GM21367 (cell line): ENCODE measurements around the gene LSAMP.
"Not testable (repeated sequence)": the region's sequence is repeated elsewhere in the genome, so short reads cannot be mapped to it uniquely, and the experiment has no call there.

Experiments
- ATAC-seq: cut with Tn5 transposase; IDR thresholded peaks from one replicate; pipeline ENCODE4 v1.9.1; 2021; ENCODE audit not compliant: unreplicated experiment

The LSAMP gene

DNA sequence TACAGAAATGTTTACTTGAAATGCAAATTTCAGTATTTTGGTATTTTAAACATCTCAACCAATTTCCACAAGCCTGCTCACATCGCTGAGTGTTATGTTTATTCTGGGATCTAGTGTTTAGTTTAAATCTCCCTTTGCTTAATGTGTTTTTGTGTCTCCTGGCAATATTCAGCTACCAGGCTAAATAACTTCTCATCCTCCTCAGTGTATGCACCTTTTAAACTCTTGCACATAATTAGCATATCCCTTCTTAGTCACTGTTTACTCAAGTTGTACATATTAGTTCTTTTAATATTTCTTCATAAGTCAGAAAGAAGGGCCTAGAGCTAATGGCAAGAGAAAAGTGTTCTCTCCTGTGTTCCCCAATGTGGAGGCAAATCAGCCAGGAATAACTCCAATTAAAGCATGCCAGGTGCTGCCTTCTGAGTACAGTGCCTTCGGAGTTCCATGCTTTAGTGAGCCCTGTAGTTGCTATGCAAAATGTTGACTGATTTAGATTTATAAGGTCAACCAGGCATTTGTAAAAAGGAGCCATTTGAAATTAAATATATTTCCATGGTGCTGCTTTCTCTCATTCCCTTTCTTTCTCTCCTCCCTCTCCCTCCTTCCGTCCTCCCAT lies 587.7 kb downstream of the LSAMP start:
- ATAC-seq = no peak

DNA sequence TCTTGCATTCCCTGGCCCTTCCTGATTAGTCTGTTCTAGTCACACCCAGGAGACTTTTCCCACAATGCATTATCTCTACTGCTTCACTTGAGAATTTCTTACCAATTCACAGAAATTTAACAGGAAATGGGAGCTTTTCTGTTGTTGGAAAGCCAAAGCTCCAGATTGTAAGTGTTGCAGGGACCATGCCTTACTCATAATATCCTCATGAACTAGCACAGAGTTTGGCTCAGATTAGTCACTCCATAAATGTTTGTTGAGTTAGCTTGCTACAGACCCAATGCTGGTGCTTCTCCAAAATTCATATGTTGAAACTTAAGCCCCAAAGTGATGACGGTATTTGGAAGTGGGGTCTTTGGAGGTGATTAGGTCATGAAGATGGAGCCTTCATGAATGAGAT lies 589.4 kb downstream of the LSAMP start:
- no peak for ATAC-seq

DNA sequence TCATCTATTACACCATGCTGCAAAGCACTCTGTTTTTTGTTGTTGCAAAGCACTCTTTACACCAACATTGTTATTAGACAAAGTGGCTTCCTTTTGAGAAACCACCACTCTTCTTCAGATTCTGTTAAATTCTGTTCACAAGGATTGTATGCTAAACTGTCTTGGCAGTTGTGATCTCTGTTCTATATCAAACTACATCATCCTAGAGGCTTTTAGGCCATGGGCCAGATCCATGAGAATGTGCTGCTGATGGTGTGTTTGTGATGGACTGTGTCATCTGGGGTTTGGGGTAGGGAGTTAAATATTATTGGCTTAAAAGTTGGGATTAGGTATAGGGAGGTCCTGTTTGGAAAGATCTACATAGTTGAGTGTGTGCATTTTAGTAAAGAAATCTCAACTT lies 592.2 kb downstream of the LSAMP start:
- ATAC-seq = no peak

GRCh38 chr3:115852278-115852677 lies 593.0 kb downstream of the LSAMP start:
- no peak for ATAC-seq

DNA sequence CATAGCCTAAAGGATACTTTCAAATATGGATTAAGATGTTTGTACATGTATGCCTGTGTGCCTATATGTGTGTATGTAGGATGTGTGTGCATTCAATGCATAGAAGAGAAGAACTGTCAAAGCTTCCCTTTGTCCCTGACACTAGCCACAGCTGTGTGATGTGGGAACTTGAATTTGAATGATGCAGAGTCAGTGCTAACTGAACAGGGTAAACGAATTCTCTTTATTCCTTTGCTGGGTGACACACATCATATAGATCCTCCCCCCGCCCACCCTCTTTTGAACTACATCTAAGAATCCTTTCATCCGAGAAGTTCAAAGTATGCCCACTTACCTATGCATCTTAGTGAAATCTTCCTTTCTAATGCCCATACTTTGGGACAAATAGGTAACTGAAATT lies 593.7 kb downstream of the LSAMP start:
- ATAC-seq = no peak

- no peak for ATAC-seq
Observed at GRCh38 chr3:115848641-115849040, 596.6 kb downstream of the LSAMP start.

GRCh38 chr3:115845986-115846385 lies 599.3 kb downstream of the LSAMP start:
- no peak for ATAC-seq

GRCh38 chr3:115844729-115845128 lies 600.6 kb downstream of the LSAMP start:
- ATAC-seq = not testable (repeated sequence)

DNA sequence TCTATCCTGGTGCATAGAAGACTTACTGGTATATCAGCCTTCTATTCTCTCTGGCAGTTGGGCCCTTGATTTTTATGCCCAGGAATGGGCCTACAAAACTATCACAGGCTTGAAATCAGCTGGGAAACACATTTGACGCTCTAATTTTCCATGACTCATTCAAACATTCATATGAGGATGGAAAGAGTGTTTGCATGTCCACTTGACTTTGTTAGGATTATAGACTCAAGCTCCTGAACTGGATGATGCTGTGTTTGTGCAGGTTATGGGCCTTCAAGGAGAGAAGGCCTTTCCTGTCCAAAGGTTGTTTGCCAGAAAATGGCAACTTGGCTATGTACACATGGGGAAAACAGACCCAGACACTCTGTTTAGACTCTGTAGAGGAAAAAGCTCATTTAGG lies 602.1 kb downstream of the LSAMP start:
- ATAC-seq = no peak

DNA sequence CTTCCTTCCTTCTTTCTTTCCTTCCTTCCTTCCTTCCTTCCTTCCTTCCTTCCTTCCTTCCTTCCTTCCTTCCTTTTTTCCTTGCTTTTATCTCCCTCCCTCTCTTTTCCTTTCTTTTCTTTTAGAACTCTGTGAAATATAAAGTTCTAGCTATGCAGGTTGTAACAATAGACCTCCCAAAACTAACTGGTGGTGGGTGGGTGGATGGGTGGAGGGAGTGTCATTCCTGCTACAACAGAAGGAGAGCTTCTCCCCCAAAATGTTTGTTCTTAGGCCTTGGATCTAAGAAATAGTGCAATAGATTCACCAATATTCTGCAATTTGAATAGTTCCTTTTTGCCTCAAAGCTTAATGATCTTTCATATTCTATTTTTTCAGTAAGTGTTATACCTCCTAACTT lies 606.0 kb downstream of the LSAMP start:
- ATAC-seq = no peak

DNA sequence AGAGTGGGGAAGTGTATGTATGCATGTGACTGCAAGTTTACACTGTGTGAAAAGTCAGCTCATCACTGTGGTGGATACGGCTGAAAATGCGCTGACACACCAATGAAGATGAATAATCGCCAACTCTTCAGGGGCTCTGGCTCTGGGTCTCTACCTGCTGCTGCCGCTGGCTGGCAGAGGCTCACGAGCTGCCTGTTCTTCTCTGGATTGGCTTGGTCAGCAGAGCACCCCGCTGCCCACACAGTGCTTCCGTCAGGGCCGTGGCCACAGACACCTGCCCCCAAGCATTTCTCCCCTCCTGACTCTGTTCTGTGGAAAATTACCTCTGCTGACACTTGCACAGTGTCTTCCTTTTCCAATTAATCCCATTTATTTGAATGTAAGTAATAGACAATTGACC lies 606.5 kb downstream of the LSAMP start:
- ATAC-seq = no peak

DNA sequence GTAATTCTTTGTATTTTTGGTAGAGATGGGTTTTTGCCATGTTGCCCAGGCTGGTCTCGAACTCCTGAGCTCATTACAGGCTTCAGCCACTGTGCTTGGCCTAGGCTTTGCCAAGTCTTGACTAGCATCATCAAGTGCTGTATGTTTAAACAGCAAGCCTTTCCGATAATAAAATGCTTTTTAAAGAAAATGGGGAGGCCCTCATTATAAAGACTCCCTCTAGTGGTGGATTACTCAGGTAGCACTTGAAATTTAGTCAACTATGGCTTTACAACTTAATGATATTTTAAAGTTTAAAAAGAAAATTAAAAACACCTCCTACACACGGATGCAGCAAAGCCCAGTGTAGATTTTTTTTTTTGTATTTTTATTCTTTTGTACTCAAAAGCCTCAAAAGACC lies 608.3 kb downstream of the LSAMP start:
- ATAC-seq = no peak

GRCh38 chr3:115835946-115836345 lies 609.3 kb downstream of the LSAMP start:
- no peak for ATAC-seq

- ATAC-seq = no peak
Observed at GRCh38 chr3:115834068-115834467, 611.2 kb downstream of the LSAMP start.

DNA sequence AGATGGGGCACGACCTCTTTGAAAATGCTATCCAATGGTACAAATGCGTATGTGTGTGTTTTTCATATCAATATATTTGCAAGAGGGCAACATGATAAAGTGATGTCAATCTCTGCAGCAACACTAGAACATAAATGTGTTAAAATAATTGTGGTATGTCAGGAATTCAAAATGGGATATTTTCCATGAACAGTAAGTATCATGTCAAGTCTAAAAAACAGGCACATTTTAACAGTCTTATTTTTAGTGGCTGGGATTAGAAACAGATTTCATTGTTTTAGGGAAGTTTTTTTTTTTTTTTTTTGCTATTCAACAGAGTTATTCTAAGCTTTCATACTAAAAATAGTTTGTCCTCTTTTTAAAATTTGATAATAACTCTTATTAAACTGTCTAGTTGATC lies 612.2 kb downstream of the LSAMP start:
- no peak for ATAC-seq

DNA sequence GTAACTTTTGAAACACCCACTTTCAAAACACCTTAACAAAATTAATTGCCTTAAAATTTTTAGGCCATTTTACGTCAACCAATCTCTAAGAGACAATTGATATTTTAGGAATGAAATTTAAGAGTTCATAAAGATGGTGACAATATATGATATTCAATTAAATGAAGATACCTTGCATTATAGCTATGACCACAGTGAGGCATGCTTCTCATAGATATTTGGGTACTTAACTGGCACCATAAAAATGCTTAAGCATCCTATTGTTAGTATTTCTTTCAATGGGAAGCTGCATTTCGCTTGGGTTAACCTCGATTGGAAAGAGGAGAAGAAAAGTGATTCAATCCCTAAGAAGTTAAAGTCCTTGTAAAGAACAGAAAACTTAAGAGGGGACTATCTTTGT lies 613.0 kb downstream of the LSAMP start:
- ATAC-seq = no peak

- no peak for ATAC-seq
Observed at GRCh38 chr3:115831864-115832263, 613.4 kb downstream of the LSAMP start.

- no peak for ATAC-seq
Observed at GRCh38 chr3:115830764-115831395, 614.4 kb downstream of the LSAMP start.

GRCh38 chr3:115828401-115828800 lies 616.9 kb downstream of the LSAMP start:
- no peak for ATAC-seq

DNA sequence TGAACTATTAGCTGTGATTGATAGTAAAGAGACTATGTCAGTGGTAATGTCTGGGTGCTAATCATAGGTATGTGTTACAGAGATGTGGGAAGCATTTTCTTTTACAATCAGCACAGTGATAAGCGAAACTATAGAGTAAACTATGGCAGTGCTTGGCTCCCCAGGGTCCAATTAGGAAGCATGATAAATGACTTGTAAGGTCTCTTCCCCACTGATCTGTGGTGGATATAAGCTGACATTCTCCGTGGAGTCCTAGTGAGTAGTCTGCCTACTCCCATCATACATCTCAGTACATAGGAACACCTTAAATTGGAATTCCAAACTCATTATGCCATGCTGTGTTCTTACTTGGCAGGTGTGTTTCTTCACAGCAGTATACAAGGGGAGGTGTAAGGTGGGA lies 617.8 kb downstream of the LSAMP start:
- ATAC-seq = no peak

- ATAC-seq = no peak
Observed at GRCh38 chr3:115825046-115825445, 620.2 kb downstream of the LSAMP start.

DNA sequence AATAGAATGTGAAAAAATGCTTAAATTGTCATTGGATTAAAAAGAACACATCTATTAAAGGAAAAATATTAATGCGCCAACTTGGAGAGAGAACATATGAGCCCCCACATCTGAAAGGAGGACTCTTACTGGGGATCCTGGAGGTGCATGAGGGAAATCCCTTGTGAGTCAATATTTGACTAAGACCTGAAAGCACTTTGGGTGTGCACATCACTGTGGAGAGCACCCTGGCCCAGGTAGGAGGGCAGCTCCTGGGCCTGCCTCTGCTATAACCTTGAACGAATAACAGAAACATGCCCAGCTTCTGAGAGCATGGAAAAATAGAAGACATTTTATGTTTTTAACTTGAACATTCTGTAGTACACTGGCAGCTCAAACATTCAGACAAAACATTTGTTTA lies 622.2 kb downstream of the LSAMP start:
- ATAC-seq = no peak

GRCh38 chr3:115822579-115822978 lies 622.7 kb downstream of the LSAMP start:
- ATAC-seq = no peak
